HEK293 (cell line): Measurements from ENCODE around the gene PLA2G4A.

Source experiments
- CTCF ChIA-PET: fragments of 350-600 bp; formaldehyde crosslinking; extraction: SDS; loops from one replicate; lab custom pipeline; 2021; ENCODE audit warnings: antibody characterized with exemption; lab: Yijun Ruan, JAX
- POLR2A ChIA-PET: fragments of 300-600 bp; formaldehyde crosslinking; extraction: SDS; loops from one replicate; lab custom pipeline; 2020; ENCODE audit warnings: antibody characterized with exemption, inconsistent platforms; lab: Yijun Ruan, JAX
- H3K27ac ChIP-seq: fragments of 200-500 bp; sonication (Bioruptor generic); 2 replicates; pipeline ENCODE4 v1.5.1; 2014; ENCODE audit warnings: low read depth, low read length, control low read depth, inconsistent platforms; ENCODE audit errors: extremely low read depth
- H3K36me3 ChIP-seq, 2 experiments: fragments of 200-500 bp in 1 of 2; sonication (Bioruptor generic) in 1 of 2; 1 replicate in 1 of 2; 2 replicates in 1 of 2; pipeline ENCODE4 v1.5.1; 2014 to 2017; ENCODE audit warnings: inconsistent platforms in 2 of 2, low read length in 2 of 2; ENCODE audit not compliant: control insufficient read depth in 2 of 2, insufficient read depth in 1 of 2
- H3K4me1 ChIP-seq: fragments of 200-500 bp; sonication (Bioruptor generic); 2 replicates; pipeline ENCODE4 v1.5.1; 2014; ENCODE audit warnings: mild to moderate bottlenecking, low read length, inconsistent platforms; ENCODE audit not compliant: control insufficient read depth, insufficient read depth
- H3K4me3 ChIP-seq: 2 replicates; pipeline ENCODE4 v1.5.1; 2011; ENCODE audit warnings: low read depth, mild to moderate bottlenecking, control low read depth, low read length, moderate library complexity
- H3K9me3 ChIP-seq: fragments of 200-500 bp; sonication (Bioruptor generic); 2 replicates; pipeline ENCODE4 v1.5.1; 2014; ENCODE audit warnings: low read depth, low read length, inconsistent platforms; ENCODE audit not compliant: control insufficient read depth, insufficient read depth
- BCL11A ChIP-seq: fragments of 450-650 bp; formaldehyde crosslinking; IDR thresholded peaks from 2 replicates; pipeline ENCODE4 v1.5.1; 2016; ENCODE audit warnings: low read depth, missing biosample characterization, missing genetic modification characterization
- GLIS1 ChIP-seq: fragments of 450-650 bp; formaldehyde crosslinking; IDR thresholded peaks from 2 replicates; pipeline ENCODE4 v1.5.1; 2016; ENCODE audit warnings: missing biosample characterization, missing genetic modification characterization
- SCRT1 ChIP-seq: fragments of 450-650 bp; formaldehyde crosslinking; IDR thresholded peaks from 2 replicates; pipeline ENCODE4 v1.5.1; 2016; ENCODE audit warnings: missing biosample characterization, missing genetic modification characterization, borderline replicate concordance
- SETDB1 ChIP-seq: IDR thresholded peaks from one replicate; pipeline ENCODE4 v1.6.1; 2017; ENCODE audit warnings: mild to moderate bottlenecking, low read length, moderate library complexity, mixed read lengths; ENCODE audit not compliant: insufficient read length
- ZIC2 ChIP-seq: fragments of 450-650 bp; formaldehyde crosslinking; IDR thresholded peaks from 2 replicates; pipeline ENCODE4 v1.5.1; 2016; ENCODE audit warnings: missing biosample characterization, missing genetic modification characterization
- ZNF140 ChIP-seq: fragments of 450-650 bp; formaldehyde crosslinking; IDR thresholded peaks from 2 replicates; pipeline ENCODE4 v1.5.1; 2016; ENCODE audit warnings: missing biosample characterization, missing genetic modification characterization
- ZNF266 ChIP-seq: fragments of 450-650 bp; formaldehyde crosslinking; IDR thresholded peaks from 2 replicates; pipeline ENCODE4 v1.5.1; 2016; ENCODE audit warnings: missing biosample characterization, missing genetic modification characterization, low read depth
- ZNF274 ChIP-seq, 2 experiments: fragments of 200-500 bp in 1 of 2; fragments of 450-650 bp in 1 of 2; sonication (Bioruptor generic) in 1 of 2; formaldehyde crosslinking in 1 of 2; IDR thresholded peaks; 2 replicates each; pipeline versions ENCODE4 v1.5.1 to v1.6.1; 2014 to 2016; ENCODE audit warnings: borderline replicate concordance in 1 of 2, inconsistent platforms in 1 of 2, low read length in 1 of 2, missing biosample characterization in 1 of 2, missing genetic modification characterization in 1 of 2
- ZNF280C ChIP-seq: fragments of 450-650 bp; formaldehyde crosslinking; IDR thresholded peaks from 2 replicates; pipeline ENCODE4 v1.5.1; 2016; ENCODE audit warnings: missing biosample characterization, missing genetic modification characterization
- ZNF292 ChIP-seq: fragments of 450-650 bp; formaldehyde crosslinking; IDR thresholded peaks from 2 replicates; pipeline ENCODE4 v1.5.1; 2016; ENCODE audit warnings: low read depth, missing biosample characterization, missing genetic modification characterization, borderline replicate concordance
- ZNF404 ChIP-seq: fragments of 450-650 bp; formaldehyde crosslinking; IDR thresholded peaks from 2 replicates; pipeline ENCODE4 v1.5.1; 2017; ENCODE audit warnings: missing biosample characterization, missing genetic modification characterization
- ZNF449 ChIP-seq: fragments of 450-650 bp; formaldehyde crosslinking; IDR thresholded peaks from 2 replicates; pipeline ENCODE4 v1.5.1; 2017; ENCODE audit warnings: missing biosample characterization, mild to moderate bottlenecking, missing genetic modification characterization, moderate library complexity
- ZNF488 ChIP-seq: fragments of 450-650 bp; formaldehyde crosslinking; IDR thresholded peaks from 2 replicates; pipeline ENCODE4 v1.5.1; 2016; ENCODE audit warnings: missing biosample characterization, missing genetic modification characterization
- ZNF513 ChIP-seq: fragments of 450-650 bp; IDR thresholded peaks from 2 replicates; pipeline ENCODE4 v1.5.1; 2018; ENCODE audit warnings: missing biosample characterization, missing genetic modification characterization
- ZNF596 ChIP-seq: fragments of 450-650 bp; IDR thresholded peaks from 2 replicates; pipeline ENCODE4 v1.5.0; 2018; ENCODE audit warnings: missing biosample characterization, mild to moderate bottlenecking, missing genetic modification characterization, moderate library complexity
- ZNF626 ChIP-seq: fragments of 450-650 bp; sonication (Bioruptor Pico); formaldehyde crosslinking; IDR thresholded peaks from 2 replicates; pipeline ENCODE4 v1.5.1; 2018; ENCODE audit warnings: missing biosample characterization, missing genetic modification characterization, inconsistent platforms
- ZNF654 ChIP-seq: fragments of 450-650 bp; formaldehyde crosslinking; IDR thresholded peaks from 2 replicates; pipeline ENCODE4 v1.5.1; 2016; ENCODE audit warnings: low read depth, missing biosample characterization, missing genetic modification characterization
- ZNF660 ChIP-seq: fragments of 450-650 bp; IDR thresholded peaks from 2 replicates; pipeline ENCODE4 v1.5.1; 2018; ENCODE audit warnings: missing biosample characterization, mild to moderate bottlenecking, missing genetic modification characterization
- ZNF792 ChIP-seq: fragments of 450-650 bp; formaldehyde crosslinking; IDR thresholded peaks from 2 replicates; pipeline ENCODE4 v1.5.1; 2016; ENCODE audit warnings: missing biosample characterization, missing genetic modification characterization
- ZSCAN16 ChIP-seq: fragments of 450-650 bp; formaldehyde crosslinking; IDR thresholded peaks from 2 replicates; pipeline ENCODE4 v1.5.1; 2016; ENCODE audit warnings: missing biosample characterization, missing genetic modification characterization
- ZXDB ChIP-seq: fragments of 450-650 bp; formaldehyde crosslinking; IDR thresholded peaks from 2 replicates; pipeline ENCODE4 v1.5.1; 2016; ENCODE audit warnings: missing biosample characterization, missing genetic modification characterization
- TF ChIP-seq, protein P1 (sequence below): fragments of 450-650 bp; formaldehyde crosslinking; IDR thresholded peaks from 2 replicates; pipeline ENCODE4 v1.5.1; 2016; ENCODE audit warnings: missing biosample characterization, missing genetic modification characterization, low read depth

The PLA2G4A gene

GRCh38 chr1:186781730-186782129, 47.0 kb upstream of the PLA2G4A start:
- H3K36me3 ChIP-seq = no peaks in the 10 kb centered on the region
- no peaks in the 10 kb centered on the region for H3K9me3 ChIP-seq
- CTCF ChIA-PET = no interaction called here
- H3K27ac ChIP-seq = no peak overlapping the region
- H3K4me1 ChIP-seq = no peaks in the 10 kb centered on the region
- TF ChIP-seq ZNF660 (tag by site-specific recombination) (no peak), ZNF792 (tag by site-specific recombination) (no peak), ZNF626 (tag by site-specific recombination) (no peak), GLIS1 (tag by site-specific recombination) (no peak), ZNF274 (IDR thresholded peaks at IDR 0.05; ENCODE audit: low read length) (no peak), ZNF274 (tag by site-specific recombination; IDR thresholded peaks at IDR 0.05; ENCODE audit: borderline replicate concordance) (no peak), ZNF449 (tag by site-specific recombination) (no peak)
- no peak overlapping the region for H3K4me3 ChIP-seq
- POLR2A ChIA-PET = no interaction called here

GRCh38 chr1:186782791-186783190, 46.0 kb upstream of the PLA2G4A start:
- Histone ChIP-seq H3K4me1 (no peaks in the 10 kb centered on the region), H3K4me3 (no peak overlapping the region), H3K9me3 (no peaks in the 10 kb centered on the region), H3K36me3 (no peaks in the 10 kb centered on the region), H3K27ac (no peak overlapping the region)
- CTCF ChIA-PET = no interaction called here
- POLR2A ChIA-PET = no interaction called here
- TF ChIP-seq, protein P1, sequence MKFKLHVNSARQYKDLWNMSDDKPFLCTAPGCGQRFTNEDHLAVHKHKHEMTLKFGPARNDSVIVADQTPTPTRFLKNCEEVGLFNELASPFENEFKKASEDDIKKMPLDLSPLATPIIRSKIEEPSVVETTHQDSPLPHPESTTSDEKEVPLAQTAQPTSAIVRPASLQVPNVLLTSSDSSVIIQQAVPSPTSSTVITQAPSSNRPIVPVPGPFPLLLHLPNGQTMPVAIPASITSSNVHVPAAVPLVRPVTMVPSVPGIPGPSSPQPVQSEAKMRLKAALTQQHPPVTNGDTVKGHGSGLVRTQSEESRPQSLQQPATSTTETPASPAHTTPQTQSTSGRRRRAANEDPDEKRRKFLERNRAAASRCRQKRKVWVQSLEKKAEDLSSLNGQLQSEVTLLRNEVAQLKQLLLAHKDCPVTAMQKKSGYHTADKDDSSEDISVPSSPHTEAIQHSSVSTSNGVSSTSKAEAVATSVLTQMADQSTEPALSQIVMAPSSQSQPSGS (tag by site-specific recombination) = no peak
- TF ChIP-seq ZNF140 (tag by site-specific recombination) = no peak
- no peak for TF ChIP-seq BCL11A (tag by site-specific recombination)
- no peak for TF ChIP-seq ZIC2
- no peak for TF ChIP-seq ZNF654 (tag by site-specific recombination)

- Histone ChIP-seq H3K4me1 (no peaks in the 10 kb centered on the region), H3K9me3 (no peaks in the 10 kb centered on the region), H3K27ac (no peak overlapping the region), H3K4me3 (no peak overlapping the region), H3K36me3 (no peaks in the 10 kb centered on the region)
- POLR2A ChIA-PET = no interaction called here
- TF ChIP-seq ZNF513 (tag by site-specific recombination) = no peak
- TF ChIP-seq SETDB1 = no peak
- no peak for TF ChIP-seq ZNF292 (tag by site-specific recombination)
- TF ChIP-seq ZNF449 (tag by site-specific recombination) = no peak
- TF ChIP-seq ZSCAN16 (tag by site-specific recombination) = no peak
- TF ChIP-seq ZNF266 (tag by site-specific recombination) = no peak
- no peak for TF ChIP-seq ZNF596 (tag by site-specific recombination)
- TF ChIP-seq SCRT1 (tag by site-specific recombination) = no peak
- no peak for TF ChIP-seq ZNF488 (tag by site-specific recombination)
- no peak for TF ChIP-seq ZNF280C (tag by site-specific recombination)
- no peak for TF ChIP-seq ZXDB (tag by site-specific recombination)
- TF ChIP-seq ZNF404 = no peak
- TF ChIP-seq, all 188 proteins: peak for 0
- CTCF ChIA-PET = no interaction called here
Observed at GRCh38 chr1:186783193-186783592, 45.6 kb upstream of the PLA2G4A start.
